Transverse colon (tissue), 4 donors: ENCODE data around the gene TEX13A. TPM values are rescaled to one million over a fixed set of nuclear protein-coding genes. Genes with fewer than 3 reads are reported as not detected.

Experiments used
- DNase-seq: peaks from one replicate; pipeline ENCODE4 v3.0.0-alpha.2; 2019
- H3K27ac ChIP-seq, 4 donors: fragments of 200-600 bp; sonication (generic); 2 replicates each; pipeline ENCODE4 v1.5.1; 2016 to 2018; ENCODE audit warnings: inconsistent platforms in 4 of 4
- H3K27me3 ChIP-seq: fragments of 200-600 bp; sonication (generic); 2 replicates; pipeline ENCODE4 v1.5.1; 2017; ENCODE audit warnings: inconsistent platforms
- H3K36me3 ChIP-seq, 4 donors: fragments of 200-600 bp; sonication (generic); 2 replicates each; pipeline ENCODE4 v1.5.1; 2017 to 2019; ENCODE audit warnings: inconsistent platforms in 4 of 4
- H3K4me1 ChIP-seq, 4 donors: fragments of 200-600 bp; sonication (generic); 2 replicates each; pipeline ENCODE4 v1.5.1; 2017 to 2020; ENCODE audit warnings: inconsistent platforms in 4 of 4
- H3K4me3 ChIP-seq, 4 donors: fragments of 200-600 bp; sonication (generic); 1 replicate in 1 of 4; 2 replicates in 3 of 4; pipeline versions ENCODE4 v1.5.1 to v1.6.1; 2017 to 2019; ENCODE audit warnings: inconsistent platforms in 4 of 4
- H3K9me3 ChIP-seq, 2 donors: fragments of 200-600 bp; sonication (generic); 2 replicates each; pipeline ENCODE4 v1.5.1; 2017 to 2019; ENCODE audit warnings: inconsistent platforms in 2 of 2
- CTCF ChIP-seq, 5 experiments: fragments of 200-600 bp in 3 of 5; fragments of 450-650 bp in 2 of 5; sonication (generic) in 3 of 5; IDR thresholded peaks; 1 replicate in 2 of 5; 2 replicates in 3 of 5; pipeline ENCODE4 v1.5.1; 2016 to 2017; ENCODE audit warnings: antibody characterized with exemption in 5 of 5, inconsistent platforms in 3 of 5, mild to moderate bottlenecking in 2 of 5, moderate library complexity in 1 of 5
- EP300 ChIP-seq: sonication (generic); formaldehyde crosslinking; IDR thresholded peaks from one replicate; pipeline ENCODE4 v1.6.1; 2017; ENCODE audit warnings: antibody characterized with exemption, low read depth
- POLR2A ChIP-seq: fragments of 450-650 bp; IDR thresholded peaks from one replicate; pipeline ENCODE4 v1.6.1; 2016; ENCODE audit warnings: antibody characterized with exemption, mild to moderate bottlenecking, moderate library complexity
- POLR2AphosphoS5 ChIP-seq, 3 donors: sonication (generic); formaldehyde crosslinking; IDR thresholded peaks; one replicate each; pipeline ENCODE4 v1.6.1; 2016; ENCODE audit warnings: antibody characterized with exemption in 3 of 3
- WGBS, 2 donors: methylation state at CpG; one replicate each; pipeline ENCODE4 v1.1.5; 2018; ENCODE audit warnings: low coverage in 1 of 2; 5-methylcytosine and 5-hydroxymethylcytosine counted together
- in situ Hi-C, 4 donors: fragments of 200-750 bp; cut with MboI; loops; one replicate each; pipeline versions ENCODE4 v1.15.0 to v1.15.1; 2017; ENCODE audit warnings: low sequenced_read_pairs in 3 of 4, low pct_ligation_motif_present in 1 of 4, low pct_unique_long_range_greater_than_20kb in 1 of 4
- intact Hi-C: fragments of 100-400 bp; cut with DNase I; formaldehyde crosslinking; loops from one replicate; pipeline ENCODE4 v1.15.1; 2023; ENCODE audit warnings: low total_unique reads
- total RNA-seq, 4 donors: library from RNA; depleted of rRNA; stranded (reverse); fragments of >200 nt; gene quantifications; one replicate each; pipeline ENCODE4 v1.1.0, GENCODE V29; 2016

TEX13A gene
- not detected for total RNA-seq

- Histone ChIP-seq H3K9me3 (no peaks in the 10 kb centered on the region), H3K27me3 (no peaks in the 10 kb centered on the region), H3K36me3 (no peaks in the 10 kb centered on the region), H3K27ac (no peak within 1 kb of the TSS), H3K4me1 (no peaks in the 10 kb centered on the region), H3K4me3 (no peak within 1 kb of the TSS)
- 50 to 77% methylated on average over 1 to 7 of the region's 7 CpGs for WGBS, 2 donors
- no peak for DNase-seq
- in situ Hi-C loops (no loop called here), intact Hi-C loops (no loop called here)
- TF ChIP-seq CTCF (IDR thresholded peaks at IDR 0.05) = no peak
- TF ChIP-seq POLR2AphosphoS5 (IDR thresholded peaks at IDR 0.05) = no peak
- no peak for TF ChIP-seq POLR2A
- no peak for TF ChIP-seq EP300
Observed at GRCh38 chrX:105220636-105221035, at the start of gene TEX13A. TSS of gene TEX13A (minus strand) at chrX:105220694. CDS start at chrX:105220397, 297 bp downstream.

- Histone ChIP-seq H3K4me3 (no peak overlapping the region), H3K36me3 (no peaks in the 10 kb centered on the region), H3K27me3 (no peaks in the 10 kb centered on the region), H3K27ac (no peak overlapping the region), H3K9me3 (no peaks in the 10 kb centered on the region), H3K4me1 (no peaks in the 10 kb centered on the region)
- intact Hi-C loops = no loop called here
- in situ Hi-C loops = no loop called here
- no peak for DNase-seq
- TF ChIP-seq POLR2A = no peak
- no peak for TF ChIP-seq CTCF (IDR thresholded peaks at IDR 0.05)
- TF ChIP-seq POLR2AphosphoS5 (IDR thresholded peaks at IDR 0.05) = no peak
- no peak for TF ChIP-seq EP300
- WGBS, 2 donors = 84% methylated on average over 2 of the region's 2 CpGs; no CpG with 5 or more reads in 1 of the 2 donors
Observed at GRCh38 chrX:105269386-105269785, 48.9 kb upstream of the TEX13A start.

- Histone ChIP-seq H3K36me3 (no peaks in the 10 kb centered on the region), H3K27ac (no peak overlapping the region), H3K9me3 (no peaks in the 10 kb centered on the region), H3K4me3 (no peak overlapping the region), H3K27me3 (no peaks in the 10 kb centered on the region), H3K4me1 (no peaks in the 10 kb centered on the region)
- in situ Hi-C loops (no loop called here), intact Hi-C loops (no loop called here)
- DNase-seq = no peak
- TF ChIP-seq POLR2AphosphoS5 (IDR thresholded peaks at IDR 0.05) (no peak), POLR2A (no peak), CTCF (IDR thresholded peaks at IDR 0.05) (no peak), EP300 (no peak)
- 90 to 100% methylated on average over 1 to 2 of the region's 2 CpGs for WGBS, 2 donors
Observed at GRCh38 chrX:105267167-105267566, 46.7 kb upstream of the TEX13A start.

GRCh38 chrX:105266456-105266855 is 46.0 kb upstream of the TEX13A start:
- whole genome bisulfite sequencing, 2 donors = 50 to 89% methylated on average over 1 of the region's 1 CpG
- Histone ChIP-seq H3K4me1 (no peaks in the 10 kb centered on the region), H3K9me3 (no peaks in the 10 kb centered on the region), H3K27me3 (no peaks in the 10 kb centered on the region), H3K27ac (no peak overlapping the region), H3K4me3 (no peak overlapping the region), H3K36me3 (no peaks in the 10 kb centered on the region)
- in situ Hi-C loops (no loop called here), intact Hi-C loops (no loop called here)
- no peak for TF ChIP-seq CTCF (IDR thresholded peaks at IDR 0.05)
- TF ChIP-seq EP300 = no peak
- no peak for TF ChIP-seq POLR2AphosphoS5 (IDR thresholded peaks at IDR 0.05)
- TF ChIP-seq POLR2A = no peak
- no peak for DNase-seq
